H9 (cell line): ENCODE results near the gene LRTM2. TPM values are rescaled to one million over a fixed set of nuclear protein-coding genes. Genes with fewer than 3 reads are reported as not detected.

Source experiments
- DNase-seq: peaks from one replicate; pipeline ENCODE4 v3.0.0-alpha.2; 2017
- H2AFZ ChIP-seq: one replicate; pipeline ENCODE4 v1.6.1; 2013; ENCODE audit warnings: mild to moderate bottlenecking, low read length, control low read depth, moderate library complexity
- H2AK5ac ChIP-seq: 2 replicates; pipeline ENCODE4 v1.6.1; 2013; ENCODE audit warnings: low read length, control low read depth, mixed read lengths; ENCODE audit not compliant: insufficient read length
- H2BK120ac ChIP-seq: one replicate; pipeline ENCODE4 v1.6.1; 2013; ENCODE audit warnings: low read depth, mild to moderate bottlenecking, low read length, control low read depth, inconsistent platforms; ENCODE audit not compliant: poor library complexity, severe bottlenecking
- H2BK12ac ChIP-seq: 2 replicates; pipeline ENCODE4 v1.6.1; 2013; ENCODE audit warnings: low read length, control low read depth, mixed read lengths, low read depth; ENCODE audit not compliant: insufficient read length
- H2BK15ac ChIP-seq: 2 replicates; pipeline ENCODE4 v1.6.1; 2013; ENCODE audit warnings: low read depth, low read length, control low read depth
- H2BK20ac ChIP-seq: one replicate; pipeline ENCODE4 v1.6.1; 2013; ENCODE audit warnings: low read depth, mild to moderate bottlenecking, low read length, control low read depth, inconsistent platforms; ENCODE audit not compliant: poor library complexity, severe bottlenecking
- H2BK5ac ChIP-seq: 2 replicates; pipeline ENCODE4 v1.6.1; 2013; ENCODE audit warnings: low read length, control low read depth, mixed read lengths; ENCODE audit not compliant: insufficient read length
- H3K14ac ChIP-seq: 2 replicates; pipeline ENCODE4 v1.6.1; 2013; ENCODE audit warnings: low read length, control low read depth; ENCODE audit not compliant: insufficient read depth
- H3K18ac ChIP-seq: 2 replicates; pipeline ENCODE4 v1.6.1; 2013; ENCODE audit warnings: low read depth, mild to moderate bottlenecking, mixed read lengths, low read length, control low read depth; ENCODE audit not compliant: insufficient read length
- H3K23ac ChIP-seq: 2 replicates; pipeline ENCODE4 v1.6.1; 2013; ENCODE audit warnings: low read length, control low read depth, mixed read lengths, low read depth; ENCODE audit not compliant: insufficient read length
- H3K23me2 ChIP-seq: 2 replicates; pipeline ENCODE4 v1.6.1; 2013; ENCODE audit warnings: low read depth, mild to moderate bottlenecking, mixed read lengths, low read length, control low read depth; ENCODE audit not compliant: insufficient read length, poor library complexity, severe bottlenecking
- H3K27ac ChIP-seq: 2 replicates; pipeline ENCODE4 v1.5.1; 2013; ENCODE audit warnings: low read length, control low read depth, mixed read lengths, low read depth; ENCODE audit not compliant: insufficient read length
- H3K27me3 ChIP-seq: 2 replicates; pipeline ENCODE4 v1.6.1; 2013; ENCODE audit warnings: low read length, control low read depth, inconsistent platforms; ENCODE audit not compliant: insufficient read depth
- H3K4ac ChIP-seq: 2 replicates; pipeline ENCODE4 v1.6.1; 2013; ENCODE audit warnings: low read depth, mild to moderate bottlenecking, control low read depth, inconsistent platforms, low read length, moderate library complexity
- H3K4me1 ChIP-seq: 2 replicates; pipeline ENCODE4 v1.6.1; 2013; ENCODE audit warnings: low read length, control low read depth, inconsistent platforms; ENCODE audit not compliant: insufficient read depth
- H3K4me2 ChIP-seq: 2 replicates; pipeline ENCODE4 v1.6.1; 2013; ENCODE audit warnings: low read length, control low read depth, mixed read lengths; ENCODE audit not compliant: insufficient read length, insufficient read depth
- H3K56ac ChIP-seq: 2 replicates; pipeline ENCODE4 v1.6.1; 2013; ENCODE audit warnings: low read depth, mild to moderate bottlenecking, mixed read lengths, low read length, control low read depth; ENCODE audit not compliant: insufficient read length
- H3K79me1 ChIP-seq: 2 replicates; pipeline ENCODE4 v1.6.1; 2013; ENCODE audit warnings: low read depth, mild to moderate bottlenecking, moderate library complexity, low read length, control low read depth, inconsistent platforms; ENCODE audit not compliant: insufficient read depth, poor library complexity, severe bottlenecking
- H3K79me2 ChIP-seq: 2 replicates; pipeline ENCODE4 v1.6.1; 2013; ENCODE audit warnings: low read length, control low read depth, inconsistent platforms; ENCODE audit not compliant: insufficient read depth
- H3K9ac ChIP-seq: 2 replicates; pipeline ENCODE4 v1.6.1; 2013; ENCODE audit warnings: low read length, control low read depth, mixed read lengths; ENCODE audit not compliant: insufficient read length; ENCODE audit errors: extremely low read depth
- H3K9me3 ChIP-seq: one replicate; pipeline ENCODE4 v1.6.1; 2013; ENCODE audit warnings: low read depth, low read length, inconsistent platforms; ENCODE audit not compliant: control insufficient read depth
- H3T11ph ChIP-seq: one replicate; pipeline ENCODE4 v1.6.1; 2013; ENCODE audit warnings: mild to moderate bottlenecking, low read length, control low read depth, inconsistent platforms
- H4K20me1 ChIP-seq: one replicate; pipeline ENCODE4 v1.6.1; 2013; ENCODE audit not compliant: control insufficient read depth, insufficient read length, insufficient read depth
- H4K5ac ChIP-seq: 2 replicates; pipeline ENCODE4 v1.6.1; 2013; ENCODE audit warnings: low read depth, mild to moderate bottlenecking, mixed read lengths, low read length, control low read depth; ENCODE audit not compliant: insufficient read length
- H4K8ac ChIP-seq: replicated peaks from 2 replicates; pipeline ENCODE4 v1.6.1; 2013; ENCODE audit warnings: low read length, control low read depth, mixed read lengths, low read depth; ENCODE audit not compliant: insufficient read length
- H4K91ac ChIP-seq: 2 replicates; pipeline ENCODE4 v1.6.1; 2013; ENCODE audit warnings: low read depth, mild to moderate bottlenecking, moderate library complexity, mixed read lengths, low read length, control low read depth; ENCODE audit not compliant: insufficient read length
- H3K27ac Mint-ChIP-seq, 3 experiments: 2 replicates in 2 of 3; 3 replicates in 1 of 3; pipeline ENCODE4 v1.8.0; 2020 to 2021; ENCODE audit warnings: mixed read lengths in 3 of 3, mild to moderate bottlenecking in 1 of 3, moderate library complexity in 1 of 3
- H3K27me3 Mint-ChIP-seq: 2 replicates; pipeline ENCODE4 v1.8.0; 2021; ENCODE audit warnings: low read depth, mild to moderate bottlenecking, moderate library complexity, mixed read lengths
- H3K36me3 Mint-ChIP-seq, 3 experiments: 2 replicates in 2 of 3; 3 replicates in 1 of 3; pipeline ENCODE4 v1.8.0; 2020 to 2021; ENCODE audit warnings: low read depth in 3 of 3, mixed read lengths in 3 of 3; ENCODE audit not compliant: insufficient read depth in 1 of 3
- H3K4me1 Mint-ChIP-seq, 2 experiments: 2 replicates each; pipeline ENCODE4 v1.8.0; 2020; ENCODE audit warnings: mixed read lengths in 2 of 2
- H3K4me3 Mint-ChIP-seq, 2 experiments: 2 replicates in 1 of 2; 3 replicates in 1 of 2; pipeline ENCODE4 v1.8.0; 2020 to 2021; ENCODE audit warnings: mild to moderate bottlenecking in 2 of 2, mixed read lengths in 2 of 2, moderate library complexity in 1 of 2
- H3K9me3 Mint-ChIP-seq, 2 experiments: 2 replicates in 1 of 2; 3 replicates in 1 of 2; pipeline ENCODE4 v1.8.0; 2020; ENCODE audit warnings: mild to moderate bottlenecking in 2 of 2, mixed read lengths in 2 of 2, moderate library complexity in 1 of 2
- CTCF ChIP-seq: fragments of 200-600 bp; sonication (generic); conservative IDR thresholded peaks from 3 replicates; pipeline ENCODE4 v1.8.0; 2021; ENCODE audit warnings: antibody characterized with exemption, mild to moderate bottlenecking
- WGBS: extraction: QIAGEN DNeasy Blood & Tissue Kit; methylation state at CpG from one replicate; pipeline ENCODE4 v1.1.7; 2013; ENCODE audit warnings: missing lambda C conversion rate, low lambda C conversion rate, mixed read lengths; ENCODE audit not compliant: insufficient read length; ENCODE audit errors: extremely low coverage; 5-methylcytosine and 5-hydroxymethylcytosine counted together
- total RNA-seq: library from RNA; stranded (reverse); gene quantifications from 2 replicates; pipeline ENCODE4 v1.2.1, GENCODE V29; 2021

The LRTM2 gene
- total RNA-seq, 1 experiment from 2014 or later, result not detected

- H4K5ac ChIP-seq, result no peak overlapping the region
- Mint-ChIP-seq H3K4me1 (peaks cover 4% of the 10 kb centered on the region in 2 experiments), H3K27me3 (no peaks in the 10 kb centered on the region; the same call in 1 of the 2 replicates), H3K4me3 (no peak overlapping the region), H3K27ac (no peak overlapping the region), H3K36me3 (peaks cover 0 to 5% (median 0%) of the 10 kb centered on the region in 3 experiments; a peak in 2 of 7 replicates), H3K9me3 (no peaks in the 10 kb centered on the region)
- H4K8ac ChIP-seq, result no peak overlapping the region
- H2AFZ ChIP-seq, result no peak overlapping the region
- no peak overlapping the region for H2BK120ac ChIP-seq
- no peak overlapping the region for H3T11ph ChIP-seq
- H2BK15ac ChIP-seq, result no peak overlapping the region
- no CpG with 5 or more reads among the region's 3 CpGs for WGBS
- H3K4me1 ChIP-seq, result no peaks in the 10 kb centered on the region
- H2BK5ac ChIP-seq, result no peak overlapping the region
- H3K9me3 ChIP-seq, result no peaks in the 10 kb centered on the region
- no peak for DNase-seq
- no peak overlapping the region for H2BK20ac ChIP-seq
- no peaks in the 10 kb centered on the region for H3K79me1 ChIP-seq
- no peak overlapping the region for H2BK12ac ChIP-seq
- no peak overlapping the region for H3K23ac ChIP-seq
- H3K9ac ChIP-seq, result no peak overlapping the region
- H3K4me2 ChIP-seq, result no peak overlapping the region
- H3K4ac ChIP-seq, result no peak overlapping the region
- no peaks in the 10 kb centered on the region for H3K23me2 ChIP-seq
- H4K91ac ChIP-seq, result no peak overlapping the region
- H3K56ac ChIP-seq, result no peak overlapping the region
- no peak for TF ChIP-seq CTCF
- H3K79me2 ChIP-seq, result no peaks in the 10 kb centered on the region
- no peak overlapping the region for H3K27ac ChIP-seq
- no peak overlapping the region for H3K14ac ChIP-seq
- no peaks in the 10 kb centered on the region for H4K20me1 ChIP-seq
- H3K27me3 ChIP-seq, result no peaks in the 10 kb centered on the region
- H2AK5ac ChIP-seq, result no peak overlapping the region
- H3K18ac ChIP-seq, result no peak overlapping the region
These were observed 61.6 kb downstream of the LRTM2 start for GRCh38 chr12:1881936-1882335.
